Liver (tissue), 3 donors: Measurements from ENCODE around the gene ANKDD1B.

Experiments used
- ATF3 ChIP-seq: IDR thresholded peaks from 2 replicates; pipeline ENCODE4 v1.6.1; 2016; ENCODE audit warnings: antibody characterized with exemption
- CTCF ChIP-seq: fragments of 150-350 bp; IDR thresholded peaks from 2 replicates; pipeline ENCODE4 v1.5.1; 2017; ENCODE audit warnings: improper control_type of control experiment, low read depth, low read length; ENCODE audit not compliant: missing input control
- EGR1 ChIP-seq, 2 donors: IDR thresholded peaks; 2 replicates each; pipeline ENCODE4 v1.6.1; 2016 to 2018; ENCODE audit warnings: antibody characterized with exemption in 2 of 2, low read depth in 2 of 2
- FOXA1 ChIP-seq: IDR thresholded peaks from 2 replicates; pipeline ENCODE4 v1.6.1; 2016; ENCODE audit warnings: antibody characterized with exemption
- GABPA ChIP-seq, 2 donors: IDR thresholded peaks in 1 of 2; conservative IDR thresholded peaks in 1 of 2; 2 replicates each; pipeline ENCODE4 v1.6.1; 2016; ENCODE audit warnings: antibody characterized with exemption in 2 of 2, mild to moderate bottlenecking in 1 of 2, moderate library complexity in 1 of 2
- JUND ChIP-seq, 2 donors: IDR thresholded peaks; 2 replicates each; pipeline ENCODE4 v1.6.1; 2016; ENCODE audit warnings: antibody characterized with exemption in 2 of 2
- MAX ChIP-seq: IDR thresholded peaks from 2 replicates; pipeline ENCODE4 v1.6.1; 2016; ENCODE audit warnings: antibody characterized with exemption
- REST ChIP-seq: IDR thresholded peaks from 2 replicates; pipeline ENCODE4 v1.6.1; 2016; ENCODE audit warnings: antibody characterized with exemption, mild to moderate bottlenecking
- RXRA ChIP-seq, 2 donors: IDR thresholded peaks; 2 replicates each; pipeline ENCODE4 v1.6.1; 2017 to 2018; ENCODE audit warnings: antibody characterized with exemption in 2 of 2, mild to moderate bottlenecking in 1 of 2
- TAF1 ChIP-seq: conservative IDR thresholded peaks from 2 replicates; pipeline ENCODE4 v1.6.1; 2016; ENCODE audit warnings: antibody characterized with exemption, mild to moderate bottlenecking
- YY1 ChIP-seq: IDR thresholded peaks from 2 replicates; pipeline ENCODE4 v1.6.1; 2016; ENCODE audit warnings: antibody characterized with exemption, mild to moderate bottlenecking
- ZBTB33 ChIP-seq: IDR thresholded peaks from 2 replicates; pipeline ENCODE4 v1.6.1; 2016; ENCODE audit warnings: antibody characterized with exemption
- donor health status: healthy.
- donor health status: healthy.

- TF ChIP-seq YY1 (no peak), CTCF (no peak), TAF1 (no peak), JUND (IDR thresholded peaks at IDR 0.05) (no peak), ATF3 (no peak), ZBTB33 (no peak), REST (no peak), MAX (no peak), RXRA (IDR thresholded peaks at IDR 0.05) (no peak), FOXA1 (no peak), EGR1 (IDR thresholded peaks at IDR 0.05; ENCODE audit: low read depth in 2 of 2) (no peak), GABPA (IDR thresholded peaks at IDR 0.05 in 1 of 2, conservative IDR thresholded peaks at IDR 0.05 in 1 of 2) (no peak)
Observed at GRCh38 chr5:75659791-75660450, 48.7 kb downstream of the ANKDD1B start.
